Suprapubic skin (tissue), 3 donors: Measurements from ENCODE around the gene TUBB4B.
A peak's percentile ranks its signal among the peaks of the same experiment; 100 is the strongest.

Experiments
- POLR2AphosphoS5 ChIP-seq, 3 donors: sonication (generic); formaldehyde crosslinking; IDR thresholded peaks; one replicate each; pipeline ENCODE4 v1.6.1; 2017; ENCODE audit warnings: antibody characterized with exemption in 3 of 3
- TF ChIP-seq, protein P1 (sequence below), 2 donors: fragments of 200-600 bp in 1 of 2; fragments of 450-650 bp in 1 of 2; sonication (generic) in 1 of 2; IDR thresholded peaks; one replicate each; pipeline ENCODE4 v1.5.1; 2016 to 2019; ENCODE audit warnings: antibody characterized with exemption in 2 of 2, mild to moderate bottlenecking in 1 of 2, moderate library complexity in 1 of 2

DNA sequence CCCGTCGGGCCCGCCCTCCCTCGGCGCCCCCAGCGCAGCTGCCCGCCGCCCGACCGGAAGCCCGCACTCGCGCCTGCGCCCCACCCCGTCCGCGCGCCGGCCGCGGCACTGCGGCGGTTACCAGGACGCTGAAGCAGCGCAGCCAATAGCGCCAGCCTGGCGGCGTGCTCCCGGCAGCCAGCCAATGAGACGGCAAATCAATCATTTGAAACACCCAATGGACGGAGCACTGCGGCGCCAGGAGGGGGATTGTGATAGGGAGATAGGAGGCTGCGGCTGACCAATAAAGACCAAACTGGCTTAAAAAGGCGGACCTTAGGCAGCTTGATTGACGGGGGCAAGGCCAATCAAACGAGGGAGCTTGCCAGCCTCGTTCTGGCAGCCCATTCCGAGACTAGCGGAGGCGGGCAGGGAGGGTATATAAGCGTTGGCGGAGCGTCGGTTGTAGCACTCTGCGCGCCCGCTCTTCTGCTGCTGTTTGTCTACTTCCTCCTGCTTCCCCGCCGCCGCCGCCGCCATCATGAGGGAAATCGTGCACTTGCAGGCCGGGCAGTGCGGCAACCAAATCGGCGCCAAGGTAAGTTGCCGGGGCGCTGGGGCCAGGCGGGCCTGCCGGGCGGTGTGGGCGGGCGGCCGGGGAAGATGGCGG, at the start of gene TUBB4B:
- TF ChIP-seq, protein P1, sequence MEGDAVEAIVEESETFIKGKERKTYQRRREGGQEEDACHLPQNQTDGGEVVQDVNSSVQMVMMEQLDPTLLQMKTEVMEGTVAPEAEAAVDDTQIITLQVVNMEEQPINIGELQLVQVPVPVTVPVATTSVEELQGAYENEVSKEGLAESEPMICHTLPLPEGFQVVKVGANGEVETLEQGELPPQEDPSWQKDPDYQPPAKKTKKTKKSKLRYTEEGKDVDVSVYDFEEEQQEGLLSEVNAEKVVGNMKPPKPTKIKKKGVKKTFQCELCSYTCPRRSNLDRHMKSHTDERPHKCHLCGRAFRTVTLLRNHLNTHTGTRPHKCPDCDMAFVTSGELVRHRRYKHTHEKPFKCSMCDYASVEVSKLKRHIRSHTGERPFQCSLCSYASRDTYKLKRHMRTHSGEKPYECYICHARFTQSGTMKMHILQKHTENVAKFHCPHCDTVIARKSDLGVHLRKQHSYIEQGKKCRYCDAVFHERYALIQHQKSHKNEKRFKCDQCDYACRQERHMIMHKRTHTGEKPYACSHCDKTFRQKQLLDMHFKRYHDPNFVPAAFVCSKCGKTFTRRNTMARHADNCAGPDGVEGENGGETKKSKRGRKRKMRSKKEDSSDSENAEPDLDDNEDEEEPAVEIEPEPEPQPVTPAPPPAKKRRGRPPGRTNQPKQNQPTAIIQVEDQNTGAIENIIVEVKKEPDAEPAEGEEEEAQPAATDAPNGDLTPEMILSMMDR (IDR thresholded peaks at IDR 0.05), result peak in 1 of 2 donors; percentile 4
- peak; percentile 96 to 100 (median 100) for TF ChIP-seq POLR2AphosphoS5 (IDR thresholded peaks at IDR 0.05)
